GM18517 (cell line): Measurements from ENCODE around the gene WDR1.

ENCODE experiments used
- ATAC-seq: cut with Tn5 transposase; IDR thresholded peaks from one replicate; pipeline ENCODE4 v1.9.1; 2021; ENCODE audit warnings: mild to moderate bottlenecking, moderate library complexity; ENCODE audit not compliant: unreplicated experiment

Gene WDR1, protein sequence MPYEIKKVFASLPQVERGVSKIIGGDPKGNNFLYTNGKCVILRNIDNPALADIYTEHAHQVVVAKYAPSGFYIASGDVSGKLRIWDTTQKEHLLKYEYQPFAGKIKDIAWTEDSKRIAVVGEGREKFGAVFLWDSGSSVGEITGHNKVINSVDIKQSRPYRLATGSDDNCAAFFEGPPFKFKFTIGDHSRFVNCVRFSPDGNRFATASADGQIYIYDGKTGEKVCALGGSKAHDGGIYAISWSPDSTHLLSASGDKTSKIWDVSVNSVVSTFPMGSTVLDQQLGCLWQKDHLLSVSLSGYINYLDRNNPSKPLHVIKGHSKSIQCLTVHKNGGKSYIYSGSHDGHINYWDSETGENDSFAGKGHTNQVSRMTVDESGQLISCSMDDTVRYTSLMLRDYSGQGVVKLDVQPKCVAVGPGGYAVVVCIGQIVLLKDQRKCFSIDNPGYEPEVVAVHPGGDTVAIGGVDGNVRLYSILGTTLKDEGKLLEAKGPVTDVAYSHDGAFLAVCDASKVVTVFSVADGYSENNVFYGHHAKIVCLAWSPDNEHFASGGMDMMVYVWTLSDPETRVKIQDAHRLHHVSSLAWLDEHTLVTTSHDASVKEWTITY

DNA sequence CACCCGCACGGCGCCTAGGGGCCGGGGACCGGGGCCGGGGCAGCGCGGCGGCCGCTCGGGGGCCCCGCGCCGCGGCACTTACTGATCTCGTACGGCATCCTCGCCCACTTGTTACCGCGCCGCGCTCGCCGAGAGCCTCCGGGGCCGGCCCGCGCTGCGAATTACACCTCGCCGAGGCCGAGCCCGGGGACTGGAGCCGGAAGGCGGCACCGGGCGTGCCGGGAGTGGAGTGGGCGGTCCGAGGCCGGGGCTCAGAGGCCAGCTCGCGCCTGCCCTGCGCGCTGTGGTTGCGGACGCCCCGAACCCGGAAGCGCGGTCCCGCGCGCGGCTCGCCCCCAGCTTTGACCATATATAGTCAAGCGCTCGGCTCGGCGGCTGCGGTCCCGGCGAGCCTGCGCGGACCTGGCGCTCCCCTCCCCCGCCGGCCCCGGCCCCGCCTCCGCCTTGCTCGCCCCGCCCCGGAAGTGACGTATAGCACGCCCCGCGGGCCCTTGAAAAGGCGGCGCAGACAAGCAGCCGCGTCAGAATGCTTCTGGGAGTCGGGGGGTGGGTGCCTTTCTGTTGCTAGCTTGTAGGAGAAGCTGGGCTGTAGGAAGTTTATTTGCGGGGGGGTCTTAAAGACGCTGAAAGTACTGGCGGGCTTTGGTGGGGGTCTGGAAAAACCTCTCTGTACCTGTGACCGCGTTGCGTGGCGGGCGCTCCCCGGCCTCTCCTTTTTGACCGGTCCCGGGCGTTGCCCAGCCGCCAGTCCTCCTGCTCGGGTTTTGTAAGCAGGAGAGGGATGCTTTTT, at the start of gene WDR1:
Gene WDR1 (minus strand): TSS at position 231 of the 790 bp plus-strand sequence. CDS start 133 bp downstream, at position 98.
- peak; percentile 88 for ATAC-seq

DNA sequence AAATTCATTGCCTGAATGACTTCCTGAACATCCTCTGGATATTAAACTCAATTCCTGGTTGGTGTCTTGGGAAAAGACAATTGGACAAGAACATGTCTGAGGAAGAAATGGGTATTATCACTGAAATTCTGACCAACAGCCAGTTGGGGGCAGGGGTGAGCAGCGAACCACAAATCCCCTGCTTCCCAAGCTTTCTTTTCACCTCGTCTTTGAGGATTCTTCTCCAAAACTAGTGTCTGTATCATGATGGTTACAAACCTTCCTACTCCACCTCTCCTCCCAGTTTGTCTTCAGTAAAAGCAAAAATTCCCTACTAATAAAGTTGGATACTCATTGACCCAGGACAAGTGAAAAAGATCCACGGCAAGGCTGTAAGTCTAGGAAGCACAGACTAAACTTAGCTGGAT, 48.3 kb upstream of the WDR1 start:
- ATAC-seq: no peak

DNA sequence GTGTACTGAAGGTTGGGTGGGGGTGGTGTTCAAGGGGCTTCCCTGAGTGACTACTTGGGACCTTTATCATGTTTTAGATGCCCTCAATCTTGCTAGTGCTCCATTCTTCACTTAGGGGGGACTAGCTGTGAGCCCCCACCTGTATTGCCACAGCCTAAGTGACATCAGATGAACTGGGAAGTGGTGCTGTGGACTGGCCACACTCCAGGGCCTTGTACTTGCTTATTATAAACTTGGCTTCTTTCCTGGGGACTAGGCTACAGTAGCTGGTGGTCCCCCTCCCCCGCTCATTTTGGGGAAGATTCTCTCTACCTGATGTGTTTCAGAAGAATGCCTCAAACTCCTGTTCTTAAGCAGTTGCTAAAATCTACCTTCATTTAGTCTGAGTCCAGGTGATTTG, 46.7 kb upstream of the WDR1 start:
- ATAC-seq: no peak

DNA sequence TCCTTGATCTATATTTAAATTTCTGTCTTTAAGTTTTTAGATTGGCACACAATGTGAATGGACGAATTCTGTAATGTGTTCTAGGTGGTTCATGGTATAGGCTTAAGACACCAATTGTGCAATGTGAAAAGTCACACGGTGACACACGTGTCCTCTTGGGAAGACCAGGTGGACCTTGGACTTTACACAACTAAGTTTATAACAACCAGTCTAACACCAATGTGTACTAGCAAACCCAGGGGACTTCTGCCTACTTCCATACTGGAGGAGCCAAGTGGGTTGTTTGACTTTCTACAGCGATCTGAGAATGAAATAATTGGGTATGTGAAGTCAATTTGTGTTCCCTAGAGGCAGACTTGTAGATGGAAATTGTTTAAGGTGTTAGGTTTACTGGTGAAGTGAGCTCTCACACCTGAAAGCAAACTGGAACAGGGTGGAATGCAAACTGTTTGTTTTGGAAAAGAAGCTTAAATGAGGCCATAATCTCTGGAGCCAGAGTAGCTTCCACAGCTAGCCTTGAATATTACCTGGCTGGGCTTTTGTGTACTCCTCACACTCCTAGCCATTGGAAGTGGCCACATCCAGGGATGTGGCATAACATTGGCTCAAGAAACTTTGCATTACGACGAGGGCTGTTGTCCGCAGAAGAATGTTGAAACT, 45.9 kb upstream of the WDR1 start:
- no peak for ATAC-seq

DNA sequence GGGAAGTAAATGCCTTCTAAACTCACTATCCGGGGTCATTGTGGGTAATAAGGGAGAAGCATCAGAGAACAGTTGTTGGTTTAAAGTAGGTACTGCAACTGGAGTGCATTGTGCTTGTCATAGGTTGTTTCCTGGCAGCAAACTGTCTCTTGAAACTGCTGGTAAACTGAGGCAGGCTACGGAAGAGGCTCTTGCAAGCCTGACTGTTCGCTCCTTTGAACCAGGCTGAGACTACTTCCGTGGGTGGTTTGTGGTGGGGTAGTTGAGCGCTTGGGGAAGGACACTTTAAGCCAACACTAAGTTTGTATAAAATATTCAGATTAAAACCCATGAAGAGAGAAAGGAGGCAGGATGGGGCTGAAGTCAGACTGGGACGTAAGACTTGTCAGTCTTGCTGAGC, 45.2 kb upstream of the WDR1 start:
- no peak for ATAC-seq

DNA sequence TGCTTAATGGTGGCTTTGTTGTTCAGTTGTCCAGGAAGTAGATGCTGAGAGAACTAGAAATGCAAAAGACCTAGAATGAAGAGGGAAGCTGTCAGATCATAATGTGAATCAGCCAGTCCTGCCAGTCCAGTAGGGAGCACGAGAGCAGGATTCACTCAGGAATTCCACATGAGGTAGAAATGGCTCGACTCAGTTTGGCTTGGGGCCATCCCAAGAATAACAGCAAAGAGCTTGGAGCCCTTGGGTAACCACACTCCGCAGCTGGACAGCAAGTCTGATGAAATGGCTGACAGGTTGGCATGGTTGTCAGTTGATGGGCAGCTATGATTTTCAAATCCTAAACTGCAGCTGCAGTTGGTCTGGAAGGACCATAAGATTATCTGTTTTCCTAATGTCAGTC, 44.5 kb upstream of the WDR1 start:
- ATAC-seq: no peak

DNA sequence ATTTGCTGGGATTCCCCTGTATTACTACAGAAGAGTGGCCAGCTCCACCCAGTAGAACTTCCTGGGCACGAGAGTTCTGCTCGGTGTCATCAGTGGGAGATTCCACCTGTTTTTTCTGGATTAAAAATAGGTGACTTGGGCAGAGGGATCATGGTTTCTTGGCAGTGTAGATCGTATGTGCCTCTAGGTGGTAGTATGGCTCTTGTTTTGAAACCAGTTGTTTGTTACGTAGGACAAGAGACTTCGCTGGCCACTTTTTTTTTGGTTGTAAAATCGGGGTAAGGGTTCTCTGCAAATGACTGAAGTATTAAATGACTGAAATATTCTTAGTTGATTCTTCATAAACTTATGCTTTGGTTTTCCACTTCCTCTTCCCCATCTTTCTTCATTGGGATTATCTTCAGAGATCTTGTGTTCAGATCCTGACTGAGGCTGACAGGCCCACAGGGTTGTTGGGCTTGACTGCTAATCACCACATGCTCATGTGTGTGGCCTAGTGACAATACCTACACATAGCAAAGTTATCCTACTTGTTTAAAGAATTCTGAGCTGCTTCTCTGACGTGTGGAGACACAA, 43.8 kb upstream of the WDR1 start:
- ATAC-seq: no peak

DNA sequence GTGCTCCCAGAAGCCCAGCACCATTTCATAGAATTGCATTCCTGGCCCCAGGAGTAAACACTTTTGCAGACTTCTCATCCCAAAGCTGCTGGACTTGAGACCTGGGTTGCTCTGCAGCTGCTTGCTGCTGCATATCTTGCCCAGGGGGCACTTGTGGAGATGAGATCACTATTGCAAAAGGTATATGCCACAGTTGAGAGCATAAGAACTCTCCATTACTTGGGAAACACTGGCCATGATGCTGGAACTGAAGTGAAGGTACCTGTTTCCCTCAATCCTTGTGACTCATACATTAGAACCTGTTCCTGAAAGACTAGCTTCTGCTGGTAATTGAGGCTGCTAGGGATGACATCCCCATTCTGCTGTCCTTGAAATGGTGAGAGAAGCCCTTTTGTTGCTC, 43.1 kb upstream of the WDR1 start:
- no peak for ATAC-seq

DNA sequence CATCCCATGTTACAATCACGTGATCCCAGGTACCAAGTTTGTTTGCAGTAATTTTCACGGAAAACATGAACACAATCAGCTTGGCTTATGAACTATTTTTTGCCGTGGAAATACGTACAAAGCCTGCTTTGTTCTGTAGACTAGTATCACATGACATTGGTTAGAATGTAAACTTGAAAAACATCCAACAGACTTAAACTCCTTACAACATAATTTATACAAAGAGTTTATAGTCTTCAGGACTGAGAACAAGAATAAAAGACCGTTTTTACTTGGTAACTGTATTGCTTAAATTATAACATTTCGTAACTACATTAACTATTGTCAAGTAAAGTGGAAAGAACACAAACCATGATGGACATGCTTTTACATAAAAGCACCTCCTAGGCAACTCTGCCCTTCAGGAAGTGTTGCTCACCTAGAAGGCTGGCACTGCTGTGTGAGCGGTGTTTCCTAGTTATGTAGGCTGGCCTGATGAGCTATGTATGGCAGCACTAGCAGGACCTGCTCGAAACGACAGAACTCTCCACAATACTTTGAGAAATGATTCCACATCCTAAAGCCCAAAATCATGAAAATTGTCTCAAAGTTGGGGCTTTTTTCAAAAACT, 41.8 kb upstream of the WDR1 start:
- ATAC-seq: no peak

DNA sequence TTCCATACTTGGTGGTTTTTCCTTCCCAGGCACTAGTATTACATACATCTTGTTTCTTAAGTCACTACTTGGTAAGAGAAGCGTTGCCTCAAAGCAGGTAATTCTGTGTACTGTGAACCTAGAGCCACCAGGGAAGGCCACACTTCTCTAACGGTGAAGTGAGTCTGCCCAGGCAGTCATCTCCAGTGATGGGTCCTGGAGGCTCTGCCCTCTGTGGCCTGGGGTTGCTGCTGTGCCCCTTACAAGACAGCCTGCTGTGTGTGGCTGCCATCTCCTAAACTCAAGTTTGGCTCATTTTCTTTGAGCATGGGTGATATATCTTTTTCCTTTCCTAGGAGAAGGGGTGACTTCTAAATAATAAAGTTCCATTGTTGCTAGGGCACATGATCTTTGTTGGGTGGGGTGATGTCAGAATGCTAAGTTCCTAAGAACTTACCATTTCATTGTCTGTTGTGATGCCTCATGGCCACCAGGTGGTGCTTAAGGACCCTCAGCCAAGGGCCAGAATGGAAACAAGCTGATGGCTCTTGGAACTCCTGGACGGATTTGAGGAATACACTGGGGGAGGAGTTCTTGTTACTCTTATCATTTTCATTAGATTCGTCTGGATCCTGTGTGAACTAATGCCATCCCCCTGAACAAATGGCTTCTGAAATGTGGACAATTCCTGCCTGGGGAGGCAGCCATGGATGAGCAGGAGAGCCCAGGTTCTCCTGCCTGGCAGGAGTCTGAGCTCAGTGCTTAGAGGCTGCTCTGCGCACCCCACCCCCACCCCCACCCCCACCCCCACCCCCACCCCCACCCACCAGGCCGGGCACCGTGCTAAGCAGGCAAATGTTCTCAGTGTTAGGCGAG, 41.1 kb upstream of the WDR1 start:
- ATAC-seq: peak; percentile 78

DNA sequence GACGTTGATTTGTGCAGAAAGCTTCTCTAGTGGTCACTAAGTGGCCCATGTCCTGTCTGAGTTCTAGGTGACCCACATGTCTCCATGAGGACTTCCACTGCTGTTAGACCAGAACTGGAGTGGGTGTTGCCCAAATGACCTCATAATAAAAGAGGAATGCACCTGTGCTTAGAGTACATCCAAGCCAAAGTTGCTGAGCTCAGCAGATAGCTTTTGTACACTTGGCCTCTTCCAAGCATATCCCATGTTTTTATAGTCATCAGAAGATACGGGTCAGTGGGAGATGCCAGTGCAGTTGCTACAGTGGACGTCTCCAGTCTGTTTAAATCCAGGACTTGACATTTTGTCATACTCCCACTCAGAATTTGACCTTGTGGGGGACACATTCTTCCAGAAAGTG, 37.6 kb upstream of the WDR1 start:
- no peak for ATAC-seq

DNA sequence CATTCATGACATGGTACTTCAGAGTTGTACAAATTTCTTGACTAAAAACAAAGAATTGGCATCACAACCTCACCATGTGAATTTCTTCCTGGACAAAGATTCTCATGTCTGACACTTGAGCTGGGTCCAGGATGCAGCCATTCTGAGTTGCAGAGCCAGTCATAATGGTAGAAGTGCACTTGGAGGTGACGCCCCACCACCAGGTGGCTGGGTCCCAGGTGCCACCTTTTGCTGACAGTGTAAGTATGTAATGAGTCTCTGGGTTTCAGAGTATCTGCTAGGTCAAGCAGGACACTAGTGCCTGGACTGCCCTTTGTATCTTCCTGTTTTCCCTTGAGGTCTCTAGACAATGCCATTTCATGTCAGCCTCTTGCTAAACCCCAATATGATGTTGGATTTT, 36.6 kb upstream of the WDR1 start:
- no peak for ATAC-seq

DNA sequence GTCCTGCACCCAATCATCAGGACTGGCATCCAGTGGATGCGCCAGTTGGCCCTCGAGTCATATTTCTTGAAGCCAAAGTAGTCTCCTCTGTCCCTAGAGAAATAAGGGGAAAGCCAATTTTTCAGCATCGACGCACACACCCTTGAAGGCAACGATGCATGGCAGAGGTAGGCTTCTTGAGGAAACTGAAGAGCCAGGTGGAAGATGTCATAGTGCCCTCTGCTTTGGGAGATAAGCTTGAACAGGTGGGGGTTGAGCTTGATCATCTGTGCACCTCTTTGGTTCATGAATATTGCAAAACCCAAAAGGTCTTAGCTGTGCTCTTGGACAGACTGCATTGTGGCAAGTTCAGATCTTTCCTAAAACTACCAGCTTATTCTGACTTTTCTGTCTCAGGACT, 34.6 kb upstream of the WDR1 start:
- no peak for ATAC-seq

DNA sequence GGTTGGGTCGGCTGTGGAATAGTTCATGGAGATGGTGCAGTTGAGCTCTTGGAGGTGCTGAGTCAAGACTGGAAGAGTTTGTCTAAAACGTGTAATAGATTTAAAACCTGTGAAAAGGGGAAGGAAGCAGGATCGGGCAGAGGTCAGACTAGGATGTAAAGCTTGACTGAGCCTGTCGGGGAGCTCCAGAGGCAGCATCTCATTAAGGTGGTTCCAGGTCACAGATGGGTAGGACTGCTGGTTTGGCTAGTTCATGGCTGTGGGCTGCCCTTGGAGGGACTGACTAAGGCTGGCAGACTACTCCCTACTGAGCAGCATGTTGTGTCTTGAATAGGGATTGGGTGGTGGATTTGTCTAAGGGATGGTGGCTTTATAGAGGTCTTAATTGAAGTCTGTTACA, 28.4 kb upstream of the WDR1 start:
- no peak for ATAC-seq

DNA sequence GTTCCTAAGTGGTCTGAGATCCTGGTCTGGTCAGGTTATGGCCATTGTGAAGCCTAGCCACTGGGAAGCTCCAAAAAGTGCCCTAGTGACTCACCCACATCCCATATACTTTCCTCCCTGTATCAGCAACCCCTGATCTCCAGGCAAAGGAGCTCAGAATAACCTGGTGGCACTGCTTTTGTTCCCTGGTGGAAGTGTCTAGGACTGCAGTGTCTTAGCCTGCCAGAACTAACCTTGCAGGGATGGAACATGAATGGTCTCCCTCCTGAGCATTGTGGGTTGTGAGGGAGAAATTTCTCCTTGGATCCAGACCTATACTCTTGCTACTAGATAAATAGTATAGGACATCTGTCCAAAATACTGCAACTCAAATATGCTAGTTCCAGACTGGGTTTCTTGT, 27.9 kb upstream of the WDR1 start:
- ATAC-seq: no peak

DNA sequence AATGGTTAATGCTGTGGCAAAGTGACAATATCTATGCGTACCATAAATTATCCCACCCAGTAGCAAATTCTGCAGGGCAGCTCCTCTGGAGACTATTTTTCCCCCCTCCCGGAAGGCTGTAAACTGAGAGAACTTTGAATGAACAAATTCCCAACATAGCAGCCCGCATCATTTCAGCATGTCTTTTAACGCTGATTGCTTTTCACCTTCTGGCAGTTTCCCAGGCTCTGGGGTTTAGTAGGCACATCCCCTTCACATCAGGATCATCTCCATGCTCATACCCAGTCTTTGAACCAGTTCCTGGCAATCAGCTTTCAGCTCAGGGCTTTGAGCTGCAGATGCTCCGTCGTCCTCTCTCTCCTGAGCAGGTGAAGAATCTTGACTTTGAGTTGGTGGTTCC, 26.6 kb upstream of the WDR1 start:
- no peak for ATAC-seq

DNA sequence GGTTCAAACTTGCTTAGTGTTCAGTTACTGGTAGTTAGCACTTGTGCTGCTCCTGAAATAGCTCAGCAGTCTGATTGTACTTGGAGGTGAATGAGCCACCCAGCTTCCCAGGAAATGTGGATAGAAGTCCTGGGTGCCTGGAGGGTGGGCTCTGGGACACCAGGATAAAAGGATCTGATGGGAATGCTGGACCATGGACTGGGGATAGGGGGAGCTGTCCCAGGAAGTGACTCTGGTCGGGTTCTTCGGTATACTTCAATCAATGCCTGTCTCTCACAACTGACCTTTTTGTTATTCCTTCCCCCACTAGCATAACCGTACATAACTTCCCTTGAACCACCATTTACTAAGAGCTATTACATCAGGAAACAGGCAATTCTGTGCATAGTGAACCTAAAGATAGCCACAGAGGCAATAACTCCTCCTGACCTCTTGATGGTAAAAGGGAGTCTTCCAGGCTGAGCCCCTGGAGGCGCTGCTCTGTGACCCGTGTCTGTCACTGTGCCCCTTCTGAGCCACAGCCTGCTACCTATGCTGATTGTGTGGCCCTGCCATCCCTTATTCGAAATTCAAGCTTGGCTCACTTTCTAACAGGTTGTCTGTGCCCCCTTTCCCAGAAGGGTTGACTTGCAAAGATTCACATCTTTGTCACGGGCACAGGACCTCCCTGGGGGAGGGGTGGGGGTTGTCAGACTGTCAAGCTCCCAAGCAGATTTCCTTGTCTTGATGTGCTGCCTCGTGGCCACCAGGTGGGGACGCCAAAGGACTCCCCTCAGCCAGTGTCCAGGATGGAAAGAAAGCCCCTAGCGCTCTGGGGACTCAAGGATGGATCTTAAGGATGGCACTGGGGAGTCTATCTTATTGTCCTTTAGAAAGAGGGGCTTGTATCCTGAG, 24.5 kb upstream of the WDR1 start:
- ATAC-seq: no peak

DNA sequence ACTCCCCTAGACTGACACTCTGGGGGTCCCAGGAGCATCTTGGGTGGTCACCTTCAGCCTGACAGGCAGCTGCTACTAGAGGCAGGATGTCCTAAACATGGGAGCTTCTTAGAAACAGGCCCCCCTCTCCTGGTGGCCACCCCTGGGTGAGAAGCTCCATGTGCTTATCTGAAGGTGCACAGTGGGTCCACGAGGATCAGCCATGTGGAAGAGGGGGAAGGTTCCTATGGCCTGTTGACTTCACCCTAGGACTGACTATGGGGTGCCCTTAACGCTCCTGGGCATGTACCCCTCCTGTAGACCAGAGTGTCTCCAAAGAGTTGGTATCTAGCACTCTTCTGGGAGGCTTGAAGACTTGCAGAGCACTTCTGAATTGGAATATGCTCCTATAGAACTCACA, 22.9 kb upstream of the WDR1 start:
- no peak for ATAC-seq

DNA sequence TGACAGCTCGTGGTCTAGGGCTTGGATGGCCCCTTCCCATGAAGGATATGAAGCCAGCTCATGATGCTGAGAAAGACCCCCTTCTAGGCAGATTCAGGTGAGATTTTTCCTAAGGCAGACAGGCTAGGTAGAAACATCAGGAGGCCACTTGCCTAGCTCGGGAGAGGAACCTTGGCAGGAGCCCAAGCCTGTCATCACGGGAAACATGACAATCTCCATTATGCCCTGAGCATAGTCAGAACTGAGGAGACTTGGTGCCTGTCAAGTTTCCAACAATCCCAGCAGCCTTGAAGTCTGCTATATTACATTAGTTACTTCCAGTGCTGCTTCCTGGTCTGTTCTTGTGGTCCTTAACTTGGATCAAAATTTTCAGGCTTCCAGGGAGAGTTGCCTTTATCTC, 18.7 kb upstream of the WDR1 start:
- ATAC-seq: no peak
